Bronchial epithelial cell (primary cell): ENCODE measurements around the gene MACROD1. TPM values are rescaled to one million over a fixed set of nuclear protein-coding genes. Genes with fewer than 3 reads are reported as not detected.

Experiments used
- DNase-seq: peaks from one replicate; pipeline ENCODE4 v3.0.0-alpha.2; 2010; ENCODE audit warnings: low read depth
- FAIRE-seq: peaks from 2 replicates; lab custom pipeline; 2011; peaks lifted over from hg19 to GRCh38; lab: Jason Lieb, UNC
- H3K27me3 ChIP-seq: 2 replicates; pipeline ENCODE4 v1.5.1; 2011; ENCODE audit warnings: low read length; ENCODE audit not compliant: control insufficient read depth, insufficient read depth
- H3K36me3 ChIP-seq: 2 replicates; pipeline ENCODE4 v1.5.1; 2011; ENCODE audit warnings: low read length; ENCODE audit not compliant: control insufficient read depth, insufficient read depth
- H3K4me3 ChIP-seq: 2 replicates; pipeline ENCODE4 v1.5.1; 2011; ENCODE audit warnings: mild to moderate bottlenecking, low read depth, low read length, control low read depth
- total RNA-seq: library from RNA; depleted of rRNA; stranded (reverse); fragments of >200 nt; gene quantifications from 2 replicates; pipeline ENCODE4 v1.2.1, GENCODE V29; 2014
- TF ChIP-seq, protein P1 (sequence below): IDR thresholded peaks from 2 replicates; pipeline ENCODE4 v1.5.1; 2011; ENCODE audit warnings: mild to moderate bottlenecking, moderate library complexity, low read length, control low read depth, inconsistent platforms; ENCODE audit not compliant: insufficient read depth, severe bottlenecking

The MACROD1 gene
- total RNA-seq, 1 donor from 2014 or later: 17.9 TPM

DNA sequence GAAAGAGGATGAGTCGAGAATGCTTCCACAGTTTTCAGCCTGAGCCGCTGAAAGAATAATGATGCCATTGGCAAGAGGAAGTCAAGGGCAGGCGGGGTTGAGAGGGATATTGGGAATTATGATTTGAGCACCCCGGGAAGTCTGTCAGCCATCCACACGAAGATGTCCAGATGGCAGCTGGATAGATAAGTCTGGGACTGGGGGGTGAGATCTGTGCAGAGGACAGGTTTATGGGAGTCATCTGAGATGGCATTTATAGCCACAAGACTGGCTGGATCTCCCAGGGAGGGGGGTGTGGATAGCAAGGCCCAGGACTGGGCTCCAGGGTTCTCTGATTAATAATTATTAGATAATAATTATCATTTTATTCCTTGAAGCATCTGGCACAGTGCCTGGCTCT is 15.0 kb upstream of the MACROD1 start:
- Histone ChIP-seq H3K27me3 (no peaks in the 10 kb centered on the region), H3K36me3 (no peaks in the 10 kb centered on the region), H3K4me3 (no peak overlapping the region)
- TF ChIP-seq, protein P1, sequence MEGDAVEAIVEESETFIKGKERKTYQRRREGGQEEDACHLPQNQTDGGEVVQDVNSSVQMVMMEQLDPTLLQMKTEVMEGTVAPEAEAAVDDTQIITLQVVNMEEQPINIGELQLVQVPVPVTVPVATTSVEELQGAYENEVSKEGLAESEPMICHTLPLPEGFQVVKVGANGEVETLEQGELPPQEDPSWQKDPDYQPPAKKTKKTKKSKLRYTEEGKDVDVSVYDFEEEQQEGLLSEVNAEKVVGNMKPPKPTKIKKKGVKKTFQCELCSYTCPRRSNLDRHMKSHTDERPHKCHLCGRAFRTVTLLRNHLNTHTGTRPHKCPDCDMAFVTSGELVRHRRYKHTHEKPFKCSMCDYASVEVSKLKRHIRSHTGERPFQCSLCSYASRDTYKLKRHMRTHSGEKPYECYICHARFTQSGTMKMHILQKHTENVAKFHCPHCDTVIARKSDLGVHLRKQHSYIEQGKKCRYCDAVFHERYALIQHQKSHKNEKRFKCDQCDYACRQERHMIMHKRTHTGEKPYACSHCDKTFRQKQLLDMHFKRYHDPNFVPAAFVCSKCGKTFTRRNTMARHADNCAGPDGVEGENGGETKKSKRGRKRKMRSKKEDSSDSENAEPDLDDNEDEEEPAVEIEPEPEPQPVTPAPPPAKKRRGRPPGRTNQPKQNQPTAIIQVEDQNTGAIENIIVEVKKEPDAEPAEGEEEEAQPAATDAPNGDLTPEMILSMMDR: no peak
- DNase-seq (no peak), FAIRE-seq (no peak)

DNA sequence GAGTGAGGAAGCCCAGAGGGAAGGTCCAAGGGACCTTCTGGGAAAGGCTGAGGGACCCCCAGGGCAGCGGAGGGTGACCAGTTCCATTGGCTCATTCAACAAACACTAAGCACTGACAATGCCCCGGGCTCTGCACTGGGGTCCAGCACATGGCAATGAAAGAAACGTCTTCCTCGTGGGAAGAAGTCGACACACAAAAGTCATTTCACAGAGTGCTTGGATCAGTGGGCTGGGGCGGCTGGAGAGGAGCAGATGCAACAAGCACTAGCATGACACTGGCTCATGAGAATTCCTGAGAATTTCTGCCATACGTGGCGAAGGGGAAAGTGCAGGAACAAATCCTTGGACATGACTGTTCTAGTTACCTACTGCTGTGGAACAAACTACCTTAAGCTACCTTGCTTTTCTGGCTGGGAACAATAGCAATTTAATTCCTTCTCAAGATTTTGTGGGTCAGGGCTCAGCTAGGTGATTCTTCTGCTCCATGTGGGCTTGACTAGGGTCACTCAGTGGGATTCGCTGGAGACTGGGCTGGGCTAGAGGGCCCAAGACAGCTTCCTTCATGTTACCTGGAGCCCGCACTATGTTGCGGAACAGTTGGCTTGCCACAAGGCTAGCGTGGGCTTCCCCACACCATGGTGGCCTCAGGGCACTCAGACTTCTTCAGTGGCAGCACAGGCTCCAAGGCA is 13.2 kb upstream of the MACROD1 start:
- Histone ChIP-seq H3K4me3 (no peak overlapping the region), H3K36me3 (no peaks in the 10 kb centered on the region), H3K27me3 (no peaks in the 10 kb centered on the region)
- no peak for DNase-seq
- TF ChIP-seq, protein P1: no peak
- no peak for FAIRE-seq

DNA sequence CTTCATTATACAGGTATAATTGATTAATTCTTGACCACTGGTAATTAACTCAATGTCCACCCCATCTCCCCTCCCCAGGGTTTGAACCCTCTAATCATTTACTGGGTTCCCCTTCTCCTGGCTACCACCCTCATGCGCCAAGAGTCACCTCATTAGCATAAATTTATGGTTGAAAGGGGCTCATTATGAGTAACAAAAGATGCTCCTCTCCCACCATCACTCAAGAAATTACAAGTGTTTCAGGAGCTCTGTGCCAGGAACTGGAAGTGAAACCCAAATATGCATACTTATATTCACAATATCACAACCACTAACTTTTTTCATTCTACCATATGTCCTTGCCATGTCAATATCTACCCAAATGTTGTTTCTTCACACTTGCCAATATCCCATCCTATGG is 12.3 kb upstream of the MACROD1 start:
- no peaks in the 10 kb centered on the region for H3K36me3 ChIP-seq
- H3K4me3 ChIP-seq: no peak overlapping the region
- FAIRE-seq (no peak), DNase-seq (no peak)
- TF ChIP-seq, protein P1: no peak
- no peaks in the 10 kb centered on the region for H3K27me3 ChIP-seq

DNA sequence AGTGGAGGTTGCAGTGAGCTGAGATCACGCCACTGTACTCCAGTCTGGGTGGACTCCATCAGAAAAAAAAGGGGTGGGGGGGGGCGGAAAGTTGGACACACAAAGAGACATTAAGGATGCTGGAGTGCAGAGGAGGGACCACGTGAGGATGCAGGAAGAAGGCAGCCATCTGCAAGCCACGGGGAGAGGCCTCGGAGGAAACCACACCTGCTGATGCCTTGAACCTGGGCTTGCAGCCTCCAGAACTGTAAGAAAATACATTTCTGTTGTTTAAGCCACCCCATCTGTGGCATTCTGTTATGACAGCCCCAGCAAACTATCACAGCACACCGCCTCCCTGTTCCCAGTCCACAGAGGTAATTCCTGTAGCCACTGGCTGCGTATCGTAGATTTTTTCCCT is 10.8 kb upstream of the MACROD1 start:
- H3K36me3 ChIP-seq: no peaks in the 10 kb centered on the region
- DNase-seq (no peak), FAIRE-seq (no peak)
- TF ChIP-seq, protein P1: no peak
- no peak overlapping the region for H3K4me3 ChIP-seq
- no peaks in the 10 kb centered on the region for H3K27me3 ChIP-seq

DNA sequence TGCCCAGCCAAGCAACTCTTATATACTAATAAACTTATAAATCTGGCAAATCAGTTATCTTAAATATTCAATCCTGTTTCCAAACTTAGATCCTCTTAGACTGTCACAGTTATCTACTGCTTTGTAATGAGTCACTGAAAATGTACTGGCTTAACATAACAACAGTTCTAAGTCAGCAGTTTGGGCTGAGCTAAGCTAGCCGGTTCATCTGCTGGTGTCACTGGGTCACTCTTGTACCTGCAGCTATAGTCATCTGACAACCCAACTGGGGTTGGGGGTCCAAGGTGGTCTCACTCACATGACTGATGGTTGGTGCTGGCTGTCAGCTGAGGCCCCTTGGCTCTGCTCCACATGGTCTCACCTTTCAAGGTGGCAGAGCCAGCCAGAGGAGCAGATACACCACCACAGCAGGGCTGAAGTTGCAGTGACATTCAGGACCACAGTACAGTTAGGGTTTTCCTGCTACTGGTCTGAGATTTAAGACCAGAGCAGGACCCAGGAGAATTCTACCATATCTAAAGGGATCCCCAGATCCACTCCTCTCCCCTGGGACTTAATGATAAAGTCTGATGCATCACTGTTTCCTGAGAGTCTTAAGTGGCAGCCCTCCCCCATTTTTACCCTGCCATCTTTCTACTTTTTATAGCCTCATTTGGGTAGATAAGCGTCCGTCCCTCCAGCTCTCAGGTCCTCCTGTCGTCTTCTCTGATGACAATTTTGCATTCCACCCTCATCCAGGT is 7.9 kb upstream of the MACROD1 start:
- Histone ChIP-seq H3K4me3 (no peak overlapping the region), H3K27me3 (no peaks in the 10 kb centered on the region), H3K36me3 (no peaks in the 10 kb centered on the region)
- FAIRE-seq: no peak
- TF ChIP-seq, protein P1: no peak
- DNase-seq: no peak
